22Rv1 (cell line): ENCODE results near the gene ARID1B.

Experiments
- ZFX ChIP-seq: fragments of 450-650 bp; IDR thresholded peaks from 2 replicates; pipeline ENCODE4 v1.6.1; 2017; ENCODE audit warnings: antibody characterized with exemption, borderline replicate concordance
- TF ChIP-seq, protein P1 (sequence below): fragments of 450-650 bp; IDR thresholded peaks from 2 replicates; pipeline ENCODE4 v1.5.1; 2017; ENCODE audit warnings: mild to moderate bottlenecking

DNA sequence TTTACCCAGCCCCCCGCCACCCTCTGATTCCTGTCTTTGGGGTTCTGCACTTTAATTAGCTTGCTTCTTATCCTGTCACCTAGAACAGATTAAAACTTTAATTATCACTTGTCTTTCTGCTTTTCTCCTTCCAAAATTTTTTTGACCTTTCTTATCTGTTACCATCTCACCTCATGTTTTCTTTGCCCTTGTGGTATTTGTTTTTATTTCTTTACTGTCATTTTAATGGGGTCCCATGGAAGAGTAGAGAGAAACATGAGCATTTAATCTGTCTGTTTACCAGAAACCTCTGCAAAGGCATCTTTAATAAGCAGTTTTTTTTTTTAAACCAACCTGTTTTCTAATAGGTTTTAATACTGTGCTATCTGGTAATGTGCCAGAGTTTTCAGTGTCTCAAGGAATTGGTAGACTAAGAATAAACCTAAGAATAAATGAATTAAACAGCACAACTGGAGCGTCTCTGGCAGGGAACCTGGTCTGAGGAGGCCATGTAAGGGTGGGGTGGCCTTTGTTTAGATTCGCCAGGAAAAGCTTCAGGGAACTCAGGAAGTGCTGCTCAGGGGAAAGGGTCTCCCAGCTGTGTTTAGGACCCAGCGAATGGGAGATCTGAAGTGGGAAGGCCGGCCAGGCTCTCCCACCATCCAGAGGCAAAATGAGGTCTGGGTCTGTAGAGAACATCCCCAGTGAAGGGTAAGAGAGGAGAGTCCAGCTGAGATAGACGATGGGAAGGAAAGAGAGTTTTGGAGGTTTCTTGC, 69.8 kb downstream of the ARID1B start:
- TF ChIP-seq, protein P1, sequence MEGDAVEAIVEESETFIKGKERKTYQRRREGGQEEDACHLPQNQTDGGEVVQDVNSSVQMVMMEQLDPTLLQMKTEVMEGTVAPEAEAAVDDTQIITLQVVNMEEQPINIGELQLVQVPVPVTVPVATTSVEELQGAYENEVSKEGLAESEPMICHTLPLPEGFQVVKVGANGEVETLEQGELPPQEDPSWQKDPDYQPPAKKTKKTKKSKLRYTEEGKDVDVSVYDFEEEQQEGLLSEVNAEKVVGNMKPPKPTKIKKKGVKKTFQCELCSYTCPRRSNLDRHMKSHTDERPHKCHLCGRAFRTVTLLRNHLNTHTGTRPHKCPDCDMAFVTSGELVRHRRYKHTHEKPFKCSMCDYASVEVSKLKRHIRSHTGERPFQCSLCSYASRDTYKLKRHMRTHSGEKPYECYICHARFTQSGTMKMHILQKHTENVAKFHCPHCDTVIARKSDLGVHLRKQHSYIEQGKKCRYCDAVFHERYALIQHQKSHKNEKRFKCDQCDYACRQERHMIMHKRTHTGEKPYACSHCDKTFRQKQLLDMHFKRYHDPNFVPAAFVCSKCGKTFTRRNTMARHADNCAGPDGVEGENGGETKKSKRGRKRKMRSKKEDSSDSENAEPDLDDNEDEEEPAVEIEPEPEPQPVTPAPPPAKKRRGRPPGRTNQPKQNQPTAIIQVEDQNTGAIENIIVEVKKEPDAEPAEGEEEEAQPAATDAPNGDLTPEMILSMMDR: no peak
- TF ChIP-seq ZFX: no peak
